Mesenchymal stem cell (in vitro differentiated cells and primary cell): ENCODE measurements around the gene CHMP3.
"Not testable (repeated sequence)": the region's sequence is repeated elsewhere in the genome, so short reads cannot be mapped to it uniquely, and the experiment has no call there.

ENCODE experiments used
- DNase-seq: peaks from one replicate; pipeline ENCODE4 v3.0.0-alpha.2; 2013
- H2AFZ ChIP-seq: one replicate; pipeline ENCODE4 v1.6.1; 2013; ENCODE audit warnings: low read depth, mild to moderate bottlenecking, control low read depth, inconsistent platforms, low read length, moderate library complexity
- H2AK5ac ChIP-seq: 2 replicates; pipeline ENCODE4 v1.6.1; 2013; ENCODE audit warnings: low read length, moderate library complexity, mild to moderate bottlenecking, inconsistent platforms; ENCODE audit not compliant: severe bottlenecking
- H2BK120ac ChIP-seq: one replicate; pipeline ENCODE4 v1.6.1; 2013; ENCODE audit warnings: low read depth, mild to moderate bottlenecking, inconsistent platforms, low read length, moderate library complexity
- H2BK12ac ChIP-seq, 2 experiments: one replicate each; pipeline ENCODE4 v1.6.1; 2013; ENCODE audit warnings: inconsistent platforms in 2 of 2, low read length in 2 of 2, mild to moderate bottlenecking in 2 of 2, moderate library complexity in 2 of 2, control low read depth in 1 of 2
- H2BK15ac ChIP-seq: one replicate; pipeline ENCODE4 v1.6.1; 2013; ENCODE audit warnings: mild to moderate bottlenecking, low read depth, inconsistent platforms; ENCODE audit not compliant: poor library complexity, severe bottlenecking
- H2BK5ac ChIP-seq: 2 replicates; pipeline ENCODE4 v1.6.1; 2013; ENCODE audit warnings: low read depth, mild to moderate bottlenecking, low read length, control low read depth, inconsistent platforms; ENCODE audit not compliant: poor library complexity, severe bottlenecking
- H3K14ac ChIP-seq, 2 experiments: one replicate each; pipeline ENCODE4 v1.6.1; 2013; ENCODE audit warnings: inconsistent platforms in 2 of 2, low read length in 2 of 2, control low read depth in 1 of 2, mild to moderate bottlenecking in 1 of 2, moderate library complexity in 1 of 2
- H3K18ac ChIP-seq, 2 experiments: one replicate each; pipeline ENCODE4 v1.6.1; 2013; ENCODE audit warnings: inconsistent platforms in 2 of 2, low read length in 2 of 2, control low read depth in 1 of 2, low read depth in 1 of 2, mild to moderate bottlenecking in 1 of 2
- H3K23ac ChIP-seq, 2 experiments: one replicate each; pipeline ENCODE4 v1.6.1; 2013; ENCODE audit warnings: inconsistent platforms in 2 of 2, low read length in 2 of 2, mild to moderate bottlenecking in 2 of 2, moderate library complexity in 2 of 2, control low read depth in 1 of 2
- H3K27ac ChIP-seq: 2 replicates; pipeline ENCODE4 v1.5.1; 2013; ENCODE audit warnings: mild to moderate bottlenecking, moderate library complexity, low read length, control low read depth, inconsistent platforms; ENCODE audit not compliant: poor library complexity, severe bottlenecking
- H3K27me3 ChIP-seq, 2 experiments: 2 replicates each; pipeline versions ENCODE4 v1.6.1 to v1.7.0; 2013; ENCODE audit warnings: low read length in 2 of 2, mild to moderate bottlenecking in 2 of 2, moderate library complexity in 2 of 2, control low read depth in 1 of 2, inconsistent platforms in 1 of 2; ENCODE audit not compliant: control insufficient read depth in 1 of 2, insufficient read depth in 1 of 2
- H3K36me3 ChIP-seq, 2 experiments: 2 replicates each; pipeline versions ENCODE4 v1.6.1 to v1.7.0; 2013; ENCODE audit warnings: low read length in 2 of 2, control low read depth in 1 of 2, inconsistent platforms in 1 of 2, low read depth in 1 of 2, mild to moderate bottlenecking in 1 of 2; ENCODE audit not compliant: insufficient read depth in 2 of 2, control insufficient read depth in 1 of 2
- H3K4ac ChIP-seq, 2 experiments: one replicate each; pipeline ENCODE4 v1.6.1; 2013; ENCODE audit warnings: inconsistent platforms in 2 of 2, low read length in 2 of 2, mild to moderate bottlenecking in 2 of 2, moderate library complexity in 2 of 2, control low read depth in 1 of 2, low read depth in 1 of 2
- H3K4me1 ChIP-seq: 2 replicates; pipeline ENCODE4 v1.6.1; 2013; ENCODE audit warnings: low read depth, low read length, control low read depth; ENCODE audit not compliant: control insufficient read depth, insufficient read depth
- H3K4me2 ChIP-seq: 2 replicates; pipeline ENCODE4 v1.6.1; 2013; ENCODE audit warnings: low read length, mild to moderate bottlenecking, inconsistent platforms; ENCODE audit not compliant: poor library complexity, severe bottlenecking
- H3K4me3 ChIP-seq, 2 experiments: 2 replicates each; pipeline versions ENCODE4 v1.5.1 to v1.7.0; 2013; ENCODE audit warnings: low read length in 2 of 2, mild to moderate bottlenecking in 2 of 2, control low read depth in 1 of 2, low read depth in 1 of 2; ENCODE audit not compliant: insufficient read depth in 1 of 2
- H3K79me1 ChIP-seq: replicated peaks from 2 replicates; pipeline ENCODE4 v1.6.1; 2013; ENCODE audit warnings: mild to moderate bottlenecking, control low read depth, low read length, inconsistent platforms; ENCODE audit not compliant: poor library complexity, severe bottlenecking
- H3K9ac ChIP-seq: 2 replicates; pipeline ENCODE4 v1.7.0; 2013; ENCODE audit warnings: mild to moderate bottlenecking, low read length, moderate library complexity
- H3K9me3 ChIP-seq: 2 replicates; pipeline ENCODE4 v1.7.0; 2013; ENCODE audit warnings: mild to moderate bottlenecking, low read length; ENCODE audit not compliant: control insufficient read depth
- H4K8ac ChIP-seq: one replicate; pipeline ENCODE4 v1.6.1; 2013; ENCODE audit warnings: inconsistent platforms, mild to moderate bottlenecking, low read length, moderate library complexity
- H4K91ac ChIP-seq: one replicate; pipeline ENCODE4 v1.6.1; 2013; ENCODE audit warnings: mild to moderate bottlenecking, low read length, inconsistent platforms
- WGBS: methylation state at CpG from one replicate; pipeline ENCODE4 v1.1.7; 2013; ENCODE audit warnings: mixed read lengths; 5-methylcytosine and 5-hydroxymethylcytosine counted together

Gene CHMP3

DNA sequence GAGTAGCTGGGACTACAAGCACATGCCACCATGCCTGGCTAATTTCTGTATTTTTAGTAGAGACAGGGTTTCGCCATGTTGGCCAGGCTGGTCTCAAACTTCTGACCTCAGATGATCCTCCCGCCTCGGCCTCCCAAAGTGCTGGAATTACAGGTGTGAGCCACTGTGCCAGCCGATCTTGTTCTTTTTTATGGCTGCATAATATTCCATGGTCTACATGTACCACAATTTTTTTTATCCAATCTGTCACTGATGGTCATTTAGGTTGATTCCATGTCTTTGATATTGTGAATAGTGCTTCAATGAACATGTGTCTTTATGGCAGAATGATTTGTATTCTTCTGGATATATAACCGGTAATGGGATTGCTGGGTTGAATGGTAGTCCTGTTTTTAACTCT is 26.5 kb upstream of the CHMP3 start:
- not testable (repeated sequence) for DNase-seq, H2BK12ac ChIP-seq, H3K4me3 ChIP-seq, H3K36me3 ChIP-seq, H4K8ac ChIP-seq, H3K9me3 ChIP-seq, H3K27me3 ChIP-seq, H3K18ac ChIP-seq, H3K79me1 ChIP-seq, H3K23ac ChIP-seq, H3K4me2 ChIP-seq, H3K4me1 ChIP-seq, H2AK5ac ChIP-seq, H2BK120ac ChIP-seq, H2AFZ ChIP-seq, H2BK5ac ChIP-seq, H4K91ac ChIP-seq, H3K14ac ChIP-seq, H3K27ac ChIP-seq, H3K9ac ChIP-seq, H3K4ac ChIP-seq, H2BK15ac ChIP-seq
- 96% methylated on average over 5 of the region's 5 CpGs for WGBS

DNA sequence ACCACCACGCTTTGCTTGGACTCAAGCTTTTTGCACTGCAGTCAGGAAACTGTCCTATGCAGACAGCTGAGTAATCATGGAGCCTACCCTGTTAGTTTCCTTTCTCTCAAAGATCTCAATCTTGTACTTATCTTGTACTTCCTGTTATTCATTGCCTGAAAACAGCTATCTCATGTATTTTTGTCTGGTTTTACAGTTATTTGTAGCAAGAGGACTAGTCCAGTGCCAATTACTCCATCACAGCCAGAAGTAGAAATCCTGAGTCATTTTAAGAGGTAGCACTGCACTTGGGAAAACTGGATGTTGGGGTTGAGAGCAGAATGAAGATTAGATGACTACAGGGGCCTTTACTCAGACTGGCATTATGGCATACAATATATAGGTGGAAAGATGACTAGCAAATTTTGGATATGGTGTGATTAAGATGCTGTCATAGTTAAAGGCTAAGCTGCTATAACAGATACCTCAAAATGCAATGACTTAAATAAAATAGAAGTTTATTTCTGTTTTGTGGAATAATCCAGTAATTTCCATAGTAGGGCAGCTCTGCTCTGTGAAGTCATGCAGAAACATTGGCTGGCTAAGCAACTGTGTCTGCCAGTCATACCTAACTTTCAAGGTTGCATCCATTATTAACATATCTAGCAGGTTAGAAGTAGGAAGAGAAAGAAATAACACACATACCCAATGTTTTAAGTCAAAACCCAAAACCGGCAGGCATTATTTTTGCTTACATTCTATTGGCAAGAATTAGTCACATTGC is 21.1 kb upstream of the CHMP3 start:
- H3K23ac ChIP-seq, result no peak overlapping the region
- no peaks in the 10 kb centered on the region for H3K36me3 ChIP-seq
- no peak overlapping the region for H4K91ac ChIP-seq
- H3K9ac ChIP-seq, result no peak overlapping the region
- WGBS, result 70% methylated on average over 1 of the region's 2 CpGs
- H3K79me1 ChIP-seq, result no peaks in the 10 kb centered on the region
- H3K18ac ChIP-seq, result no peak overlapping the region
- peak; percentile 79 for DNase-seq
- H3K4me2 ChIP-seq, result no peak overlapping the region
- no peak overlapping the region for H2BK5ac ChIP-seq
- no peak overlapping the region for H4K8ac ChIP-seq
- H2BK12ac ChIP-seq, result no peak overlapping the region
- H3K14ac ChIP-seq, result no peak overlapping the region
- no peak overlapping the region for H2AK5ac ChIP-seq
- H3K27me3 ChIP-seq, result no peaks in the 10 kb centered on the region
- H2BK120ac ChIP-seq, result no peak overlapping the region
- no peak overlapping the region for H2BK15ac ChIP-seq
- no peak overlapping the region for H3K4ac ChIP-seq
- no peak overlapping the region for H2AFZ ChIP-seq
- H3K27ac ChIP-seq, result no peak overlapping the region
- H3K4me3 ChIP-seq, result no peak overlapping the region
- H3K4me1 ChIP-seq, result no peaks in the 10 kb centered on the region
- H3K9me3 ChIP-seq, result no peaks in the 10 kb centered on the region

DNA sequence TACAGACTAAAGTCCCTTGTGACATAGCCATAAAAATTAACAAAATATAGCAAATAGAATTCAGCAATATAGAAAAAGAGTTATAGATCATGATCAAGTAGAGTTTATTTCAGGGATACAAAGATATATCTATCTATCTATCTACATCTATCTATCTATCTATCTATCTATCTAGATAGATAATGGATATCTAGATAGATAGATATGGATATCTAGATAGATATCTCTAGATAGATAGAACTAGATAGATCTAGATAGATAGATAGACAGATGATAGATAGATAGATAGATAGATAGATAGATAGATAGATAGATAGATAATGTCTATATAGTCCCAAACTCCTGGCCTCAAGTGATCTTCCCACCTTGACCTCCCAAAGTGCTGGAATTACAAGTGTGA is 17.3 kb upstream of the CHMP3 start:
- Histone ChIP-seq H2BK120ac (no peak overlapping the region), H3K23ac (no peak overlapping the region), H2BK5ac (no peak overlapping the region), H3K27ac (no peak overlapping the region), H3K27me3 (no peaks in the 10 kb centered on the region), H2BK12ac (no peak overlapping the region), H3K14ac (no peak overlapping the region), H2AFZ (no peak overlapping the region), H3K36me3 (no peaks in the 10 kb centered on the region), H3K9me3 (peaks cover 3% of the 10 kb centered on the region), H4K91ac (no peak overlapping the region), H2AK5ac (no peak overlapping the region), H3K4me1 (no peaks in the 10 kb centered on the region), H3K4me2 (no peak overlapping the region), H3K79me1 (no peaks in the 10 kb centered on the region), H3K18ac (no peak overlapping the region), H2BK15ac (no peak overlapping the region), H3K4ac (no peak overlapping the region), H4K8ac (no peak overlapping the region), H3K4me3 (no peak overlapping the region), H3K9ac (no peak overlapping the region)
- no peak for DNase-seq

DNA sequence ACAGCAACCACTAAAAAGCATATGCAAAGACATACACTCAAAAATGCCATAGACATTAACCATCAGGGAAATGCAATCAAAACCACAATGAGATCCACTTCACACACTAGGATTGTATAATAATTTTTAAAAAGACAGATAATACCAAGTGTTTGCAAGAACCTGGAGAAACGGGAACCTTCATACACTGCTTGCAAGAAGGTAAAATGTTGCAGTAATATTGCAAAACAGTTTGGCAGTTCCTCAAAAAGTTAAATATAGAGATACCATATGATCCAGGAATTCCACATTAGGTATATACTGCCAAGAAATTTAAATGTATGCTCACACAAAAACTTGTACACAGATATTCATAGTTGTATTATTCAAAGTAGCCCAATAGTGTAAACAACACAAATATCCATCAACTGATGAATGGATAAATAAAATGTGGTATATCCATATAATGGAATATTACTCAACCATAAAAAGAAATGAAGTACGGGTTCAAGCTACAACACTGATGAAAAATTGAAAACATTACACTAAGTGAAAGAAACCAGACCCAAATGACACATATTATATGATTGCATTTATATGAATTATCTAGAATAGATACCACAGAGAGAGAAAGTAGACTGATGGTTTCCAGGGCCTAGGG is 14.7 kb upstream of the CHMP3 start:
- H3K4me2 ChIP-seq, result no peak overlapping the region
- H3K18ac ChIP-seq, result no peak overlapping the region
- no peak overlapping the region for H3K23ac ChIP-seq
- peaks cover 3% of the 10 kb centered on the region for H3K9me3 ChIP-seq
- H3K9ac ChIP-seq, result no peak overlapping the region
- no peak overlapping the region for H2BK12ac ChIP-seq
- H2BK5ac ChIP-seq, result no peak overlapping the region
- H3K27me3 ChIP-seq, result no peaks in the 10 kb centered on the region
- H3K14ac ChIP-seq, result no peak overlapping the region
- no peak for DNase-seq
- H3K79me1 ChIP-seq, result no peaks in the 10 kb centered on the region
- no CpG with 5 or more reads among the region's 2 CpGs for WGBS
- no peak overlapping the region for H3K4me3 ChIP-seq
- no peak overlapping the region for H4K91ac ChIP-seq
- H4K8ac ChIP-seq, result no peak overlapping the region
- H2AK5ac ChIP-seq, result no peak overlapping the region
- H3K4me1 ChIP-seq, result no peaks in the 10 kb centered on the region
- H2BK15ac ChIP-seq, result no peak overlapping the region
- no peak overlapping the region for H2AFZ ChIP-seq
- no peak overlapping the region for H2BK120ac ChIP-seq
- no peak overlapping the region for H3K4ac ChIP-seq
- H3K36me3 ChIP-seq, result no peaks in the 10 kb centered on the region
- no peak overlapping the region for H3K27ac ChIP-seq
